Measurements from ENCODE around the gene TUFT1. TPM values are rescaled to one million over a fixed set of nuclear protein-coding genes. Genes with fewer than 3 reads are reported as not detected.

Gene TUFT1
- total and polyA plus RNA-seq, 2 donors (not counting 1 experiment from before 2014, with no cell fraction given) = 0.82 to 2.2 TPM

DNA sequence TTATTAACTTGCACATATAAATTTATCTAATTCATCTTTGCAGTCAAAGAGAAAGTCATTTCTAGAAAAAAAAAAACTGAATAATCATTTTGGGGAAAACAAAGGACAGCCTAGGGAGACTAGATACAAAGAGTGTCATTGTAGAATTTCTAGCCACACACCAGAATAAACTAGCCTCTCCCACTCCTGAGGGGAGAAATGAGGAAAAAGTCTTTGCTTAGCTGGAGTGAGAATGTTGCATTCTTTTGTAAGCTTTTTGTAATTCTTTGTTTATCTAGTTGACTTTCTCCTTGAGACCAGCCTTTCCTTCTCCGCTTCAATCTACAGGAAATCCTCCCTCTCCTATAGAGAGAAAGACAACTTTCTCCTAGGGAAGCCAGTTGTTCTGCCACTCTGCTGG, 44.8 kb upstream of the TUFT1 start:
- Mint-ChIP-seq H3K27ac (no peak overlapping the region), H3K4me3 (no peak overlapping the region), H3K9me3 (ENCODE audit: insufficient read depth) (no peaks in the 10 kb centered on the region), H3K4me1 (no peaks in the 10 kb centered on the region), H3K27me3 (peaks cover 8% of the 10 kb centered on the region)
- Histone ChIP-seq H2AFZ (ENCODE audit: insufficient read depth, low read depth, low read length, poor library complexity, severe bottlenecking) (no peak overlapping the region), H3K36me3 (replicated peaks in 1 of 2; ENCODE audit: control extremely low read depth in 1 of 2, control insufficient read depth in 1 of 2, extremely low read depth in 1 of 2, insufficient read depth in 2 of 2, low read length in 1 of 2) (no peaks in the 10 kb centered on the region), H3K9ac (ENCODE audit: low read length) (no peak overlapping the region), H3K27ac (ENCODE audit: low read length in 2 of 2) (no peak overlapping the region), H4K20me1 (ENCODE audit: control insufficient read depth, insufficient read depth, low read length, poor library complexity, severe bottlenecking) (no peaks in the 10 kb centered on the region), H3K4me1 (ENCODE audit: control insufficient read depth in 2 of 2, insufficient read depth in 2 of 2, low read length in 2 of 2) (no peaks in the 10 kb centered on the region), H3K27me3 (replicated peaks in 1 of 4; ENCODE audit: control extremely low read depth in 1 of 4, control insufficient read depth in 3 of 4, insufficient read depth in 4 of 4, low read length in 3 of 4) (no peaks in the 10 kb centered on the region), H3K4me3 (ENCODE audit: control extremely low read depth in 1 of 5, extremely low read depth in 1 of 5, insufficient read depth in 1 of 5, low read depth in 2 of 5, low read length in 4 of 5) (no peak overlapping the region), H3K9me3 (ENCODE audit: control extremely low read depth in 1 of 3, control insufficient read depth in 2 of 3, insufficient read depth in 1 of 3, low read length in 2 of 3) (no peaks in the 10 kb centered on the region), H3K79me2 (ENCODE audit: control insufficient read depth, insufficient read depth, low read length) (no peaks in the 10 kb centered on the region), H3K4me2 (replicated peaks; ENCODE audit: low read depth, low read length, poor library complexity, severe bottlenecking) (no peak overlapping the region)
- CTCF ChIA-PET = no interaction called here
- intact Hi-C loops (cut with micrococcal nuclease) = no loop called here
- no peak for TF ChIP-seq EZH2 (IDR thresholded peaks at IDR 0.05; ENCODE audit: borderline replicate concordance, insufficient read depth, low read depth, low read length, poor library complexity, severe bottlenecking)
- TF ChIP-seq, protein P1, sequence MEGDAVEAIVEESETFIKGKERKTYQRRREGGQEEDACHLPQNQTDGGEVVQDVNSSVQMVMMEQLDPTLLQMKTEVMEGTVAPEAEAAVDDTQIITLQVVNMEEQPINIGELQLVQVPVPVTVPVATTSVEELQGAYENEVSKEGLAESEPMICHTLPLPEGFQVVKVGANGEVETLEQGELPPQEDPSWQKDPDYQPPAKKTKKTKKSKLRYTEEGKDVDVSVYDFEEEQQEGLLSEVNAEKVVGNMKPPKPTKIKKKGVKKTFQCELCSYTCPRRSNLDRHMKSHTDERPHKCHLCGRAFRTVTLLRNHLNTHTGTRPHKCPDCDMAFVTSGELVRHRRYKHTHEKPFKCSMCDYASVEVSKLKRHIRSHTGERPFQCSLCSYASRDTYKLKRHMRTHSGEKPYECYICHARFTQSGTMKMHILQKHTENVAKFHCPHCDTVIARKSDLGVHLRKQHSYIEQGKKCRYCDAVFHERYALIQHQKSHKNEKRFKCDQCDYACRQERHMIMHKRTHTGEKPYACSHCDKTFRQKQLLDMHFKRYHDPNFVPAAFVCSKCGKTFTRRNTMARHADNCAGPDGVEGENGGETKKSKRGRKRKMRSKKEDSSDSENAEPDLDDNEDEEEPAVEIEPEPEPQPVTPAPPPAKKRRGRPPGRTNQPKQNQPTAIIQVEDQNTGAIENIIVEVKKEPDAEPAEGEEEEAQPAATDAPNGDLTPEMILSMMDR (IDR thresholded peaks at IDR 0.05) = no peak
- WGBS (ENCODE audit: insufficient coverage) = no CpG with 5 or more reads among the region's 1 CpG
- ATAC-seq (ENCODE audit: low read depth) (no peak), DNase-seq (no peak)
- POLR2A ChIA-PET = no interaction called here

DNA sequence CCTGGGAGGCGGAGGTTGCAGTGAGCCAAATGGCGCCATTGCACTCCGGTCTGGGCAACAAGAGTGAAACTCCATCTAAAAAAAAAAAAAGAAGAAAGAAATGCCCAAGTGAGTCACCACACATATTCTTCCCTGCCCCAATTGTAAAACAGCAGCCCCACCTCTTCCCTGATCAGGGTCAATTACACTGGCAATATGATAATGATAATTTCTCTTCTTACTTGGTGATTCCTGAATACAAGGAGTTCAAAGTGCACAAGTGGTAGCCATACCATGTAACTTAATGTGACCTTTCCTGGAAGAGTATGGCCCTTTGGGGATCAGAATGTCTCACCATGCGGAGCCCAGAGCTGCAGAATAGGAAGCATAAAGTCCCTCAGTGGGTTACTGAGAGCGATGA, 40.7 kb upstream of the TUFT1 start:
- TF ChIP-seq, protein P1 (IDR thresholded peaks at IDR 0.05) = no peak
- TF ChIP-seq EZH2 (IDR thresholded peaks at IDR 0.05; ENCODE audit: borderline replicate concordance, insufficient read depth, low read depth, low read length, poor library complexity, severe bottlenecking) = no peak
- CTCF ChIA-PET = no interaction called here

More for the DNA sequence above, 40.7 kb upstream of the TUFT1 start:
- H4K20me1 ChIP-seq (ENCODE audit: control insufficient read depth, insufficient read depth, low read length, poor library complexity, severe bottlenecking) = no peaks in the 10 kb centered on the region
- no peak overlapping the region for H3K9ac ChIP-seq (ENCODE audit: low read length)
- no peak for DNase-seq
- Mint-ChIP-seq H3K27me3 (no peaks in the 10 kb centered on the region), H3K9me3 (ENCODE audit: insufficient read depth) (no peaks in the 10 kb centered on the region), H3K4me1 (no peaks in the 10 kb centered on the region), H3K4me3 (no peak overlapping the region), H3K27ac (no peak overlapping the region)
- H3K79me2 ChIP-seq (ENCODE audit: control insufficient read depth, insufficient read depth, low read length) = no peaks in the 10 kb centered on the region
- H3K36me3 ChIP-seq (replicated peaks in 1 of 2; ENCODE audit: control extremely low read depth in 1 of 2, control insufficient read depth in 1 of 2, extremely low read depth in 1 of 2, insufficient read depth in 2 of 2, low read length in 1 of 2) = no peaks in the 10 kb centered on the region
- H3K4me3 ChIP-seq (ENCODE audit: control extremely low read depth in 1 of 5, extremely low read depth in 1 of 5, insufficient read depth in 1 of 5, low read depth in 2 of 5, low read length in 4 of 5) = no peak overlapping the region
- no peak overlapping the region for H2AFZ ChIP-seq (ENCODE audit: insufficient read depth, low read depth, low read length, poor library complexity, severe bottlenecking)
- no peaks in the 10 kb centered on the region for H3K4me1 ChIP-seq (ENCODE audit: control insufficient read depth in 2 of 2, insufficient read depth in 2 of 2, low read length in 2 of 2)
- no peak overlapping the region for H3K27ac ChIP-seq (ENCODE audit: low read length in 2 of 2)
- POLR2A ChIA-PET = no interaction called here
- intact Hi-C loops (cut with micrococcal nuclease) = no loop called here
- ATAC-seq (ENCODE audit: low read depth) = no peak
- H3K4me2 ChIP-seq (replicated peaks; ENCODE audit: low read depth, low read length, poor library complexity, severe bottlenecking) = no peak overlapping the region
- WGBS (ENCODE audit: insufficient coverage) = 94% methylated on average over 4 of the region's 5 CpGs
- H3K9me3 ChIP-seq (ENCODE audit: control extremely low read depth in 1 of 3, control insufficient read depth in 2 of 3, insufficient read depth in 1 of 3, low read length in 2 of 3) = no peaks in the 10 kb centered on the region
- no peaks in the 10 kb centered on the region for H3K27me3 ChIP-seq (replicated peaks in 1 of 4; ENCODE audit: control extremely low read depth in 1 of 4, control insufficient read depth in 3 of 4, insufficient read depth in 4 of 4, low read length in 3 of 4)

Data from B cell (primary cell).